Body of pancreas (tissue), 4 donors: Measurements from ENCODE around the gene PFKM. TPM values are rescaled to one million over a fixed set of nuclear protein-coding genes. Genes with fewer than 3 reads are reported as not detected.

ENCODE experiments used
- ATAC-seq: fragments of 150-250 bp; one replicate; pipeline ENCODE4 v1.9.1; 2016
- DNase-seq, 4 donors: peaks; one replicate each; pipeline ENCODE4 v3.0.0-alpha.2; 2019
- H3K27ac ChIP-seq, 4 donors: fragments of 200-600 bp; sonication (generic); 1 replicate in 3 of 4; 2 replicates in 1 of 4; pipeline versions ENCODE4 v1.5.1 to v1.6.1; 2016 to 2019; ENCODE audit warnings: mild to moderate bottlenecking in 1 of 4, mixed read lengths in 1 of 4, moderate library complexity in 1 of 4
- H3K27me3 ChIP-seq, 2 donors: fragments of 200-600 bp; sonication (generic); one replicate each; pipeline ENCODE4 v1.6.0; 2016; ENCODE audit warnings: mild to moderate bottlenecking in 1 of 2
- H3K36me3 ChIP-seq, 2 donors: fragments of 200-600 bp; sonication (generic); replicated peaks in 1 of 2; 2 replicates each; pipeline ENCODE4 v1.5.1; 2016; ENCODE audit warnings: low read depth in 2 of 2; ENCODE audit not compliant: insufficient read depth in 1 of 2
- H3K4me1 ChIP-seq: fragments of 200-600 bp; sonication (generic); one replicate; pipeline ENCODE4 v1.6.0; 2016
- H3K4me3 ChIP-seq, 2 donors: fragments of 200-600 bp; sonication (generic); 1 replicate in 1 of 2; 2 replicates in 1 of 2; pipeline ENCODE4 v1.5.1; 2016 to 2019
- H3K9me3 ChIP-seq, 3 donors: fragments of 200-600 bp; sonication (generic); 1 replicate in 2 of 3; 2 replicates in 1 of 3; pipeline ENCODE4 v1.5.1; 2016
- CTCF ChIP-seq, 7 experiments: fragments of 450-650 bp in 4 of 7; fragments of 200-600 bp in 3 of 7; sonication (generic) in 3 of 7; IDR thresholded peaks; one replicate each; pipeline ENCODE4 v1.5.1; 2016 to 2019; ENCODE audit warnings: antibody characterized with exemption in 7 of 7
- POLR2A ChIP-seq, 3 donors: fragments of 450-650 bp; IDR thresholded peaks; one replicate each; pipeline ENCODE4 v1.6.1; 2016; ENCODE audit warnings: antibody characterized with exemption in 3 of 3, mild to moderate bottlenecking in 2 of 3
- WGBS, 2 donors: methylation state at CpG; one replicate each; pipeline ENCODE4 v1.1.5; 2017; 5-methylcytosine and 5-hydroxymethylcytosine counted together
- intact Hi-C: fragments of 100-400 bp; cut with DNase I; formaldehyde crosslinking; loops from one replicate; pipeline ENCODE4 v1.15.1; 2023
- total RNA-seq, 2 donors: library from RNA; depleted of rRNA; stranded (reverse); fragments of >200 nt; gene quantifications; one replicate each; pipeline ENCODE4 v1.1.0, GENCODE V29; 2016

Gene PFKM
- total RNA-seq, 2 donors from 2014 or later, result 14.3 to 16.8 TPM

GRCh38 chr12:48132826-48133225, 13.7 kb downstream of the PFKM start:
- Histone ChIP-seq H3K9me3 (no peaks in the 10 kb centered on the region), H3K36me3 (peaks cover 0 to 2% of the 10 kb centered on the region in 2 donors), H3K4me3 (no peak overlapping the region), H3K27me3 (no peaks in the 10 kb centered on the region), H3K4me1 (no peaks in the 10 kb centered on the region), H3K27ac (no peak overlapping the region)
- ATAC-seq (no peak), DNase-seq (no peak)
- no peak for TF ChIP-seq CTCF (IDR thresholded peaks at IDR 0.05)
- TF ChIP-seq POLR2A (IDR thresholded peaks at IDR 0.05), result no peak
- intact Hi-C loops, result no loop called here
- WGBS, 2 donors, result 87 to 94% methylated on average over 14 of the region's 14 CpGs

- ATAC-seq, result no peak
- no peak for DNase-seq
- no peaks in the 10 kb centered on the region for H3K4me1 ChIP-seq
- H3K27ac ChIP-seq, result no peak overlapping the region
- H3K27me3 ChIP-seq, result no peaks in the 10 kb centered on the region
- intact Hi-C loops, result no loop called here
- H3K4me3 ChIP-seq, result no peak overlapping the region
- peaks cover 0 to 5% of the 10 kb centered on the region in 2 donors for H3K36me3 ChIP-seq
- no peak for TF ChIP-seq POLR2A (IDR thresholded peaks at IDR 0.05)
- no peaks in the 10 kb centered on the region for H3K9me3 ChIP-seq
- 85 to 86% methylated on average over 5 of the region's 5 CpGs for WGBS, 2 donors
Observed at GRCh38 chr12:48135027-48135426, 15.9 kb downstream of the PFKM start.

- H3K9me3 ChIP-seq, result no peaks in the 10 kb centered on the region
- H3K4me3 ChIP-seq, result no peak overlapping the region
- ATAC-seq (no peak), DNase-seq (no peak)
- H3K36me3 ChIP-seq, result peaks cover 0 to 7% of the 10 kb centered on the region in 2 donors
- no peaks in the 10 kb centered on the region for H3K4me1 ChIP-seq
- 80 to 85% methylated on average over 5 to 7 of the region's 7 CpGs for WGBS, 2 donors
- no peaks in the 10 kb centered on the region for H3K27me3 ChIP-seq
- TF ChIP-seq POLR2A (IDR thresholded peaks at IDR 0.05) (no peak), CTCF (IDR thresholded peaks at IDR 0.05) (no peak)
- H3K27ac ChIP-seq, result no peak overlapping the region
- intact Hi-C loops, result no loop called here
Observed at GRCh38 chr12:48142818-48143674, 23.9 kb downstream of the PFKM start.

GRCh38 chr12:48143898-48144297, 24.7 kb downstream of the PFKM start:
- Histone ChIP-seq H3K4me3 (no peak overlapping the region), H3K36me3 (peaks cover 0 to 9% of the 10 kb centered on the region in 2 donors), H3K27ac (no peak overlapping the region), H3K4me1 (no peaks in the 10 kb centered on the region), H3K27me3 (no peaks in the 10 kb centered on the region), H3K9me3 (no peaks in the 10 kb centered on the region)
- WGBS, 2 donors, result 78 to 86% methylated on average over 2 of the region's 2 CpGs
- TF ChIP-seq CTCF (IDR thresholded peaks at IDR 0.05), result no peak
- no peak for TF ChIP-seq POLR2A (IDR thresholded peaks at IDR 0.05)
- intact Hi-C loops, result no loop called here
- DNase-seq, result no peak
- ATAC-seq, result no peak

- no peak overlapping the region for H3K4me3 ChIP-seq
- H3K27ac ChIP-seq, result no peak overlapping the region
- ATAC-seq (no peak), DNase-seq (no peak)
- intact Hi-C loops, result no loop called here
- H3K36me3 ChIP-seq, result peaks cover 0 to 23% of the 10 kb centered on the region in 2 donors
- no peaks in the 10 kb centered on the region for H3K27me3 ChIP-seq
- TF ChIP-seq CTCF (IDR thresholded peaks at IDR 0.05), result no peak
- TF ChIP-seq POLR2A (IDR thresholded peaks at IDR 0.05), result no peak
- H3K9me3 ChIP-seq, result no peaks in the 10 kb centered on the region
- WGBS, 2 donors, result 36 to 50% methylated on average over 1 of the region's 1 CpG
- H3K4me1 ChIP-seq, result no peaks in the 10 kb centered on the region
Observed at GRCh38 chr12:48145981-48146380, 26.8 kb downstream of the PFKM start.
